Measurements from ENCODE around the gene CDH23. TPM values are rescaled to one million over a fixed set of nuclear protein-coding genes. Genes with fewer than 3 reads are reported as not detected.

Gene CDH23
- total RNA-seq, 2 experiments from 2014 or later = 4.6 to 5.2 TPM

- POLR2A ChIA-PET = no interaction called here
- Mint-ChIP-seq H3K4me1 (ENCODE audit: low read depth) (peaks cover 5% of the 10 kb centered on the region), H3K9me3 (no peaks in the 10 kb centered on the region), H3K36me3 (ENCODE audit: low read depth) (no peaks in the 10 kb centered on the region), H3K27ac (no peak overlapping the region), H3K4me3 (no peak overlapping the region), H3K27me3 (no peaks in the 10 kb centered on the region)
- H3K9me3 ChIP-seq (ENCODE audit: control insufficient read depth in 1 of 2, insufficient read depth in 1 of 2, low read length in 2 of 2) = no peaks in the 10 kb centered on the region
- DNase-seq (no peak), ATAC-seq (ENCODE audit: poor library complexity) (no peak)
- no peaks in the 10 kb centered on the region for H3K27me3 ChIP-seq (ENCODE audit: control insufficient read depth in 1 of 2, insufficient read depth in 2 of 2, low read length in 2 of 2)
- CTCF ChIA-PET = no interaction called here
- no peak overlapping the region for H3K27ac ChIP-seq (ENCODE audit: low read depth in 1 of 2, low read length in 2 of 2)
- no peaks in the 10 kb centered on the region for H3K36me3 ChIP-seq (ENCODE audit: insufficient read depth, low read length)
- intact Hi-C loops (cut with DNase I, micrococcal nuclease) = no loop called here
- H3K4me3 ChIP-seq (ENCODE audit: low read length) = no peak overlapping the region
- no peak for TF ChIP-seq CTCF (IDR thresholded peaks at IDR 0.05)
- peaks cover 10% of the 10 kb centered on the region for H3K4me1 ChIP-seq (ENCODE audit: insufficient read depth, low read length)
Observed at GRCh38 chr10:71671994-71672946, 275.6 kb downstream of the CDH23 start.

GRCh38 chr10:71675295-71675970, 278.7 kb downstream of the CDH23 start:
- H3K4me3 ChIP-seq (ENCODE audit: low read length) = no peak overlapping the region
- H3K36me3 Mint-ChIP-seq (ENCODE audit: low read depth) = no peaks in the 10 kb centered on the region
- H3K27me3 ChIP-seq (ENCODE audit: control insufficient read depth in 1 of 2, insufficient read depth in 2 of 2, low read length in 2 of 2) = peaks cover 0 to 2% of the 10 kb centered on the region in 2 experiments
- CTCF ChIA-PET = interaction anchor here (0.7 kb wide), 1 partner anchor 94 kb away, joined by 3 read pairs; no protein-coding TSS in a partner anchor
- no peaks in the 10 kb centered on the region for H3K9me3 ChIP-seq (ENCODE audit: control insufficient read depth in 1 of 2, insufficient read depth in 1 of 2, low read length in 2 of 2)
- no peaks in the 10 kb centered on the region for H3K4me1 Mint-ChIP-seq (ENCODE audit: low read depth)
- H3K9me3 Mint-ChIP-seq = no peaks in the 10 kb centered on the region
- H3K4me1 ChIP-seq (ENCODE audit: insufficient read depth, low read length) = no peaks in the 10 kb centered on the region
- H3K27ac ChIP-seq (ENCODE audit: low read depth in 1 of 2, low read length in 2 of 2) = no peak overlapping the region
- POLR2A ChIA-PET = no interaction called here
- intact Hi-C loops (cut with DNase I, micrococcal nuclease) = no loop called here
- DNase-seq (no peak), ATAC-seq (ENCODE audit: poor library complexity) (no peak)
- no peak overlapping the region for H3K4me3 Mint-ChIP-seq
- TF ChIP-seq CTCF (IDR thresholded peaks at IDR 0.05) = no peak
- no peaks in the 10 kb centered on the region for H3K27me3 Mint-ChIP-seq
- H3K36me3 ChIP-seq (ENCODE audit: insufficient read depth, low read length) = no peaks in the 10 kb centered on the region
- H3K27ac Mint-ChIP-seq = no peak overlapping the region

- Mint-ChIP-seq H3K36me3 (ENCODE audit: low read depth) (no peaks in the 10 kb centered on the region), H3K9me3 (no peaks in the 10 kb centered on the region), H3K27ac (no peak overlapping the region), H3K27me3 (no peaks in the 10 kb centered on the region), H3K4me1 (ENCODE audit: low read depth) (no peaks in the 10 kb centered on the region), H3K4me3 (no peak overlapping the region)
- H3K4me3 ChIP-seq (ENCODE audit: low read length) = no peak overlapping the region
- H3K9me3 ChIP-seq (ENCODE audit: control insufficient read depth in 1 of 2, insufficient read depth in 1 of 2, low read length in 2 of 2) = no peaks in the 10 kb centered on the region
- DNase-seq = no peak
- ChIA-PET POLR2A (no interaction called here), CTCF (no interaction called here)
- intact Hi-C loops (cut with DNase I, micrococcal nuclease) = no loop called here
- H3K36me3 ChIP-seq (ENCODE audit: insufficient read depth, low read length) = no peaks in the 10 kb centered on the region
- no peak for ATAC-seq (ENCODE audit: poor library complexity)
- no peak overlapping the region for H3K27ac ChIP-seq (ENCODE audit: low read depth in 1 of 2, low read length in 2 of 2)
- no peaks in the 10 kb centered on the region for H3K4me1 ChIP-seq (ENCODE audit: insufficient read depth, low read length)
- TF ChIP-seq CTCF (IDR thresholded peaks at IDR 0.05) = no peak
- peaks cover 0 to 2% of the 10 kb centered on the region in 2 experiments for H3K27me3 ChIP-seq (ENCODE audit: control insufficient read depth in 1 of 2, insufficient read depth in 2 of 2, low read length in 2 of 2)
Observed at GRCh38 chr10:71677261-71677660, 280.5 kb downstream of the CDH23 start.
